Measurements from ENCODE around the gene ECE1. TPM values are rescaled to one million over a fixed set of nuclear protein-coding genes. Genes with fewer than 3 reads are reported as not detected.

The ECE1 gene
- total and polyA plus RNA-seq, 2 experiments from 2014 or later = 82.3 to 100 TPM

DNA sequence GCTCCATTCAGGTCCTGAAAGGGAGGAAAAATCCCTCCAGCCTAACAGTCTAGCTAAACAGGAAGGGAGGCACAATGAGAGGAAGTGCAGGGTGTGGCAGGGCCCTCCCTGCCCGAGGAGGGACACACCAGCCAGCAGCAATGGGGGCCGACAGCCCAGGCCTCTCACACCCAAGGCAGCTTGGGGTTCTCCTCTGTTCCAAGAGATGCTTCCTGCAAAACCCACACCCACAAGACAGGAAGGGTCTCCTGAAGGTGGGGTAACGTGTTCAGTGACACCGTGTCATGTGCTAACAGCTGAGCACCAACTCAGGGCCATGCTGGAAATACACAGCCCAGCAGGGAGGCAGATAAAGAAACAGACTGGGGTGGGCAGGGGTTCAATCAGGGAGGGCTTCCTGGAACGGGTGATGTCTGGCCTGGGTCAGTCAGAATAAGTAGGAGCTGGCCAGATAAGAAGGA, 10.2 kb downstream of the ECE1 start:
- Histone ChIP-seq H3K36me3 (ENCODE audit: low read depth) (peaks cover 8% of the 10 kb centered on the region), H3K4me3 (no peak overlapping the region), H4K20me1 (ENCODE audit: insufficient read depth) (no peaks in the 10 kb centered on the region), H3K9me3 (ENCODE audit: low read depth) (no peaks in the 10 kb centered on the region), H3K27ac (peak overlapping the region; percentile 81), H3K9me2 (ENCODE audit: insufficient read depth) (no peaks in the 10 kb centered on the region), H3K9ac (peak overlapping the region; percentile 70), H3F3A (ENCODE audit: insufficient read depth) (peaks cover 22% of the 10 kb centered on the region), H3K27me3 (replicated peaks; ENCODE audit: insufficient read depth) (no peaks in the 10 kb centered on the region), H3K79me2 (ENCODE audit: insufficient read depth) (peaks cover 49% of the 10 kb centered on the region), H2AFZ (peak overlapping the region; percentile 66), H3K4me2 (ENCODE audit: unreplicated experiment) (peak overlapping the region; percentile 40), H3K4me1 (ENCODE audit: insufficient read depth) (peaks cover 20% of the 10 kb centered on the region)
- peak; percentile 51 for DNase-seq
- WGBS, 2 experiments (ENCODE audit: low coverage in 1 of 2, low lambda C conversion rate in 2 of 2, missing lambda C conversion rate in 2 of 2) = 41 to 45% methylated on average over 5 of the region's 5 CpGs
- in situ Hi-C loops (cut with MboI) = no loop called here
- no peak for TF ChIP-seq EZH2 (IDR thresholded peaks at IDR 0.05; ENCODE audit: insufficient read depth, poor library complexity, severe bottlenecking)
- TF ChIP-seq EZH2phosphoT487 (IDR thresholded peaks at IDR 0.05; ENCODE audit: insufficient read depth, low read depth) = no peak

DNA sequence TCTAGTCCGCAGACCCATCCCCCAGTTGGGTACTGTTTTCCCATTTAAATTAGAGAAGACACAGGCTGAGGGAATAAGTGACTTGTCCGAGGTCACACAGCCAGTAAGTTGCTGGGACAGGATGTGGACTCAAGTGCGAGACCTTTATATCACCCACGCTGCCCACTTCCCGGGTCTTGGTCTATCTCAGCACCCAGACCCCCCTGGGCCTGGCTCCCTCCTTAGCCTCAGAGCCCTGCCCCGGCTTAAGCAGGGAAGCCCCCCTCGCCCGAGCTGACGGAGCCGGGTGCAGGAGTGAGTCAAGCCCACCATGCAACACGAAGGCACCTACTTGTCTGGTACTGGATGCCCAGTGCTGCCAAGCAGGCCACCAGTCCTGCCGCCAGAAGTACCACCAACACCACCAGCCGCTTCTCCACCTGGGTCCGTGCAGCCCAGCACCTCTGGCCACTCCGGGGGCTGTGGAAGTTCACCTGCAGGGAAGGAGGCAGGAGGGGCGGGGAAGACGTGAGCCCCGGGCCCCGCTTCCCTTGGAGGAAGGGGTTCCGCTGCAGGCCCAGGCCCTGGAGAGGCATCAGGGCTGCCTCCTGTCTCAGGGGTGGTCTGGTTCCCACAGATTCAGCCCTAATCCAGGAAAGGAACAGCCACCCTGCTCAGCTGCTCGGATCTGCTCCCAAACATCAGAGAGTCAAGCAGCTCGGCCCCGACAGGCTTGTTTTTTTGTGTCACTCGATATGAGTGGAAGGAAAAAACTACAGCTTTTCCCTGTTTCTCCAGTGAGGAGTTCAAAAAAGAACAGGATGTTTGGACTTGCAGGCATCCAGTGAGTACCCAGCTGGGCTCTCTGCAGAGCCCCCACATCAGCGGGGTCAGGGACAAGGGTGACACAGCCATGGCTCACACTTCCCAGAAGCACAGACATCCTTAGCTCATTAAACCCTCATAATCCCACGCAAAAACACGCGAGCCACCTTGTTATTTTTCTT, 11.1 kb downstream of the ECE1 start:
- Histone ChIP-seq H3K79me2 (ENCODE audit: insufficient read depth) (peaks cover 43% of the 10 kb centered on the region), H3K9ac (peak overlapping the region; percentile 70), H3K9me3 (ENCODE audit: low read depth) (no peaks in the 10 kb centered on the region), H2AFZ (peak overlapping the region; percentile 66), H3K27ac (peak overlapping the region; percentile 81), H3K9me2 (ENCODE audit: insufficient read depth) (no peaks in the 10 kb centered on the region), H3F3A (ENCODE audit: insufficient read depth) (peaks cover 22% of the 10 kb centered on the region), H3K4me3 (no peak overlapping the region), H3K36me3 (ENCODE audit: low read depth) (peaks cover 8% of the 10 kb centered on the region), H3K4me2 (ENCODE audit: unreplicated experiment) (peak overlapping the region; percentile 40), H3K4me1 (ENCODE audit: insufficient read depth) (peaks cover 20% of the 10 kb centered on the region), H3K27me3 (replicated peaks; ENCODE audit: insufficient read depth) (no peaks in the 10 kb centered on the region), H4K20me1 (ENCODE audit: insufficient read depth) (no peaks in the 10 kb centered on the region)
- DNase-seq = peak; percentile 59
- 75 to 77% methylated on average over 26 to 28 of the region's 28 CpGs for WGBS, 2 experiments (ENCODE audit: low coverage in 1 of 2, low lambda C conversion rate in 2 of 2, missing lambda C conversion rate in 2 of 2)
- in situ Hi-C loops (cut with MboI) = no loop called here
- no peak for TF ChIP-seq EZH2 (IDR thresholded peaks at IDR 0.05; ENCODE audit: insufficient read depth, poor library complexity, severe bottlenecking)
- TF ChIP-seq EZH2phosphoT487 (IDR thresholded peaks at IDR 0.05; ENCODE audit: insufficient read depth, low read depth) = no peak

DNA sequence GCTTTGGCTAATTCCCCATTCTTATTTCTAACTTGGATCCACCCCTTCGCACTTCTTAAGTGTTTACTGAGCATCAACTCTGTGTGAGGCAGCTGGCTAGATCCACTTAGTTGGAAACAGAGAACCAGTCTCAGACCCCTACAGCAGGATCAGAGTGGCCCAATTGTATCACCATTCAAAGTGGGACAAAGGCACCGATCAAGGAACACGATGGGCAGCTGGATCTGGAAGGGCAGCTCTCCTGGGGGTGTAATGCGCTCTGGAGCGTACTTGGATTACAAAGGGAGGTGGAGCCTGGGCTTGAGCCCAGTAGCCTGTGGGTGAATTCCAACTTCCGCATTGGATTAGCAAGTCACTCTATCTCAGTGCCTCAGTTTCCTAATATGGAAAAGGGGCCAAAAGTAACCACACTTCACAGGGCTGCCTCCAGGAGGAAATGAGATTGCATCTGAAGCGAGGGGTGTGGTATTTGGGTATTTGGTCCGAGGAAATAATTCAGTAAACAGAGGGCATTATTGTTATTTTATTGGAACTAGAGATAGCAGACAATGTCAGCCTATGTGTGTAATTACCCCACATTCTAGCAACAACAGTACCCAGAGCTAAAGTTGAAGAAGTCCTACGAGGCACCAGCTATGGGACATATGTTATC, 11.9 kb downstream of the ECE1 start:
- in situ Hi-C loops (cut with MboI) = no loop called here
- Histone ChIP-seq H3K79me2 (ENCODE audit: insufficient read depth) (peaks cover 35% of the 10 kb centered on the region), H3K4me2 (ENCODE audit: unreplicated experiment) (no peak overlapping the region), H4K20me1 (ENCODE audit: insufficient read depth) (no peaks in the 10 kb centered on the region), H3K36me3 (ENCODE audit: low read depth) (peaks cover 8% of the 10 kb centered on the region), H3K9ac (no peak overlapping the region), H3K4me1 (ENCODE audit: insufficient read depth) (peaks cover 20% of the 10 kb centered on the region), H3K4me3 (no peak overlapping the region), H3F3A (ENCODE audit: insufficient read depth) (peaks cover 22% of the 10 kb centered on the region), H3K9me2 (ENCODE audit: insufficient read depth) (no peaks in the 10 kb centered on the region), H3K27me3 (replicated peaks; ENCODE audit: insufficient read depth) (no peaks in the 10 kb centered on the region), H3K27ac (no peak overlapping the region), H3K9me3 (ENCODE audit: low read depth) (no peaks in the 10 kb centered on the region), H2AFZ (no peak overlapping the region)
- DNase-seq = no peak
- no peak for TF ChIP-seq EZH2phosphoT487 (IDR thresholded peaks at IDR 0.05; ENCODE audit: insufficient read depth, low read depth)
- no peak for TF ChIP-seq EZH2 (IDR thresholded peaks at IDR 0.05; ENCODE audit: insufficient read depth, poor library complexity, severe bottlenecking)
- 72 to 74% methylated on average over 9 of the region's 9 CpGs for WGBS, 2 experiments (ENCODE audit: low coverage in 1 of 2, low lambda C conversion rate in 2 of 2, missing lambda C conversion rate in 2 of 2)

DNA sequence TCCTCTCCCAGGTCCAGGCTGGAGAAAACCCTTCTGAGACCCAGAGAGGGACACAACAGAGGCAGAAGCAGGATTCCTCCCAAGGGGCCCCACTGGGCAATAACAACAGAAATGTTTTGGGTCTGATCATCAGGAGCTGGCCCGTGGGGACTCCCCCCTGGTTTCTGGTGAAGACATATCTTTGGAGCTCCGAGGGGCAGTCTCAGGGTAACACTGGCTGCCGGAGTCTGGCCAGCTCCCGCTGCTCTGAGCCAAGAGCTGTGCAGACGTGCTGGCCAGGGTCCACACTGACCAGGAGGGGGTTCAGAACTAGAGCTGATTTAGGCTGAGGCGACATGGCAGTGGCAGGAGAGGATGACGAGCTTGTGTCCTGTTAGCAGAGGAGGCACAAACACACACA, 13.1 kb downstream of the ECE1 start:
- in situ Hi-C loops (cut with MboI) = no loop called here
- no peaks in the 10 kb centered on the region for H4K20me1 ChIP-seq (ENCODE audit: insufficient read depth)
- no peak overlapping the region for H2AFZ ChIP-seq
- H3K9me2 ChIP-seq (ENCODE audit: insufficient read depth) = no peaks in the 10 kb centered on the region
- no peaks in the 10 kb centered on the region for H3K9me3 ChIP-seq (ENCODE audit: low read depth)
- WGBS, 2 experiments (ENCODE audit: low coverage in 1 of 2, low lambda C conversion rate in 2 of 2, missing lambda C conversion rate in 2 of 2) = 71 to 76% methylated on average over 7 of the region's 7 CpGs
- no peak overlapping the region for H3K4me2 ChIP-seq (ENCODE audit: unreplicated experiment)
- H3K36me3 ChIP-seq (ENCODE audit: low read depth) = peaks cover 10% of the 10 kb centered on the region
- peaks cover 20% of the 10 kb centered on the region for H3K4me1 ChIP-seq (ENCODE audit: insufficient read depth)
- no peaks in the 10 kb centered on the region for H3K27me3 ChIP-seq (replicated peaks; ENCODE audit: insufficient read depth)
- H3K79me2 ChIP-seq (ENCODE audit: insufficient read depth) = peaks cover 24% of the 10 kb centered on the region
- no peak for TF ChIP-seq EZH2phosphoT487 (IDR thresholded peaks at IDR 0.05; ENCODE audit: insufficient read depth, low read depth)
- TF ChIP-seq EZH2 (IDR thresholded peaks at IDR 0.05; ENCODE audit: insufficient read depth, poor library complexity, severe bottlenecking) = no peak
- peaks cover 22% of the 10 kb centered on the region for H3F3A ChIP-seq (ENCODE audit: insufficient read depth)
- H3K9ac ChIP-seq = no peak overlapping the region
- no peak overlapping the region for H3K27ac ChIP-seq
- no peak overlapping the region for H3K4me3 ChIP-seq
- no peak for DNase-seq
